K562 (cell line): Measurements from ENCODE around the gene ASMTL. TPM values are rescaled to one million over a fixed set of nuclear protein-coding genes. Genes with fewer than 3 reads are reported as not detected.

ENCODE experiments used
- ATAC-seq: fragments of 200-7000 bp; cut with Tn5 transposase; 3 replicates; pipeline ENCODE4 v1.9.1; 2020; ENCODE audit warnings: moderate library complexity
- BruUV-seq: library from RNA; stranded (reverse); fragments of 400-500 nt; replicated peaks from 2 replicates; lab custom pipeline; 2021; lab: Mats Ljungman, UMichigan
- CTCF ChIA-PET: fragments of 300-600 bp; formaldehyde crosslinking; extraction: SDS; loops from one replicate; lab custom pipeline; 2021; ENCODE audit warnings: low intra/inter-chr PET ratio; lab: Yijun Ruan, JAX
- POLR2A ChIA-PET: fragments of 300-600, 350-650 bp; sonication (Branson Sonifier 250); formaldehyde crosslinking; extraction: SDS; loops from one replicate; lab custom pipeline; 2021; ENCODE audit warnings: antibody characterized with exemption, inconsistent platforms; lab: Yijun Ruan, JAX
- DNase-seq, 4 experiments: peaks; one replicate each; pipeline versions ENCODE4 v3.0.0 to v3.0.0-alpha.2; 2011 to 2018; ENCODE audit warnings: low spot score in 3 of 4, mixed read lengths in 3 of 4; ENCODE audit errors: extremely low read depth in 1 of 4
- FAIRE-seq: peaks from 2 replicates; lab custom pipeline; 2011; peaks lifted over from hg19 to GRCh38; lab: Jason Lieb, UNC
- H2AFZ ChIP-seq: 2 replicates; pipeline ENCODE4 v1.6.0; 2011; ENCODE audit warnings: low read depth, low read length, control low read depth, inconsistent platforms
- H3K27ac ChIP-seq: fragments of 200-600 bp; 3 replicates; pipeline ENCODE4 v1.8.0; 2011; ENCODE audit warnings: low read depth, mild to moderate bottlenecking, control low read depth, inconsistent platforms, low read length, moderate library complexity, mixed read lengths; ENCODE audit errors: extremely low read depth
- H3K27me3 ChIP-seq, 2 experiments: fragments of 300-600 bp in 1 of 2; 2 replicates in 1 of 2; 3 replicates in 1 of 2; pipeline versions ENCODE4 v1.6.0 to v1.8.0; 2011; ENCODE audit warnings: inconsistent platforms in 2 of 2, low read length in 2 of 2, mild to moderate bottlenecking in 1 of 2, mixed read lengths in 1 of 2, moderate library complexity in 1 of 2; ENCODE audit not compliant: control insufficient read depth in 2 of 2, insufficient read depth in 2 of 2
- H3K36me3 ChIP-seq: fragments of 300-600 bp; 3 replicates; pipeline ENCODE4 v1.8.0; 2011; ENCODE audit warnings: mild to moderate bottlenecking, low read length, inconsistent platforms; ENCODE audit not compliant: control insufficient read depth, insufficient read depth
- H3K4me1 ChIP-seq, 2 experiments: fragments of 200-600 bp in 1 of 2; replicated peaks in 1 of 2; 2 replicates in 1 of 2; 3 replicates in 1 of 2; pipeline versions ENCODE4 v1.5.1 to v1.8.0; 2011; ENCODE audit warnings: inconsistent platforms in 2 of 2, low read length in 2 of 2, mild to moderate bottlenecking in 1 of 2, mixed read lengths in 1 of 2, moderate library complexity in 1 of 2; ENCODE audit not compliant: control insufficient read depth in 2 of 2, insufficient read depth in 2 of 2
- H3K4me2 ChIP-seq: 2 replicates; pipeline ENCODE4 v1.6.1; 2011; ENCODE audit warnings: low read length, control low read depth, inconsistent platforms, mixed read lengths; ENCODE audit not compliant: insufficient read depth
- H3K4me3 ChIP-seq: fragments of 200-600 bp; sonication (generic), shearing (Covaris generic); 2 replicates; pipeline ENCODE4 v1.5.1; 2016; ENCODE audit warnings: control low read depth, inconsistent platforms
- H3K79me2 ChIP-seq: fragments of 200-600 bp; 3 replicates; pipeline ENCODE4 v1.8.0; 2011; ENCODE audit warnings: low read length, inconsistent platforms; ENCODE audit not compliant: control insufficient read depth, insufficient read depth
- H3K9ac ChIP-seq, 2 experiments: 2 replicates each; pipeline versions ENCODE4 v1.6.0 to v1.6.1; 2011; ENCODE audit warnings: low read depth in 2 of 2, low read length in 2 of 2, control low read depth in 1 of 2, inconsistent platforms in 1 of 2, mild to moderate bottlenecking in 1 of 2, mixed read lengths in 1 of 2; ENCODE audit not compliant: insufficient read depth in 1 of 2
- H3K9me1 ChIP-seq: one replicate; pipeline ENCODE4 v1.6.0; 2011; ENCODE audit warnings: inconsistent platforms, mild to moderate bottlenecking, low read length, moderate library complexity; ENCODE audit not compliant: control insufficient read depth, insufficient read depth
- H3K9me3 ChIP-seq: replicated peaks from 2 replicates; pipeline ENCODE4 v1.5.1; 2011; ENCODE audit warnings: low read depth, low read length, inconsistent platforms; ENCODE audit not compliant: control insufficient read depth, insufficient read depth
- H4K20me1 ChIP-seq: replicated peaks from 2 replicates; pipeline ENCODE4 v1.6.1; 2011; ENCODE audit warnings: low read length, inconsistent platforms, mixed read lengths; ENCODE audit not compliant: control insufficient read depth, insufficient read depth
- EP400 ChIP-seq: fragments of 450-650 bp; IDR thresholded peaks from 2 replicates; pipeline ENCODE4 v1.6.1; 2017; ENCODE audit warnings: antibody characterized with exemption, mild to moderate bottlenecking, moderate library complexity
- FOS ChIP-seq: IDR thresholded peaks from 3 replicates; pipeline ENCODE4 v1.6.1; 2011; ENCODE audit not compliant: insufficient read length; ENCODE audit errors: extremely low read depth
- GABPA ChIP-seq: fragments of 200-800 bp; sonication (Bioruptor generic); conservative IDR thresholded peaks from 2 replicates; pipeline ENCODE4 v1.6.1; 2016; ENCODE audit warnings: low read depth, missing genetic modification characterization, missing compliant biosample characterization
- KDM2B ChIP-seq: fragments of 250-450 bp; sonication (Bioruptor Pico); IDR thresholded peaks from 2 replicates; pipeline ENCODE4 v1.8.0; 2021; ENCODE audit warnings: mild to moderate bottlenecking, moderate library complexity
- WGBS: fragments of 100-300 bp; shearing (Covaris generic); methylation state at CpG from one replicate; pipeline ENCODE4 v1.1.6; 2016; ENCODE audit warnings: low coverage, mixed read lengths; ENCODE audit not compliant: insufficient coverage; ENCODE audit errors: missing lambda C conversion rate; 5-methylcytosine and 5-hydroxymethylcytosine counted together
- in situ Hi-C: fragments of 300-500 bp; cut with MboI; formaldehyde crosslinking; loops from 4 replicates; pipeline ENCODE4 v1.15.0; 2018; ENCODE audit warnings: inconsistent platforms, mixed read lengths
- intact Hi-C: fragments of 100-400 bp; cut with micrococcal nuclease; formaldehyde crosslinking; loops from 2 replicates; pipeline ENCODE4 v1.14.2; 2022
- polyA plus RNA-seq, 8 experiments: library from polyadenylated mRNA; depleted of rRNA in 4 of 8; stranded (reverse) in 5 of 8; unstranded in 3 of 8; fragments of >200 nt; fragmentation: Nextera tagmentation in 2 of 8; fragmentation: Illumina TruSeq in 1 of 8; extraction: Ambion mirVana in 2 of 8; extraction: Trizol in 1 of 8; gene quantifications; 2 replicates each; pipeline versions ENCODE4 v1.2.1 to v1.2.3, GENCODE V29; 2011 to 2014; ENCODE audit warnings: inconsistent platforms in 1 of 8, missing spikeins in 1 of 8
- total RNA-seq, 7 experiments: library from RNA; depleted of rRNA in 6 of 7; stranded (reverse); fragments of >200 nt in 6 of 7; fragmentation: Illumina TruSeq in 2 of 7; extraction: Trizol in 2 of 7; gene quantifications; 2 replicates each; pipeline versions ENCODE4 v1.2.1 to v1.2.3, GENCODE V29; 2011 to 2021; ENCODE audit warnings: low replicate concordance in 1 of 7

The ASMTL gene
- total and polyA plus RNA-seq, 9 of the 15 experiments (the other 6 are each of a cell fraction or from before 2014, with no cell fraction given), result 0.56 to 20.6 (median 7.6) TPM

DNA sequence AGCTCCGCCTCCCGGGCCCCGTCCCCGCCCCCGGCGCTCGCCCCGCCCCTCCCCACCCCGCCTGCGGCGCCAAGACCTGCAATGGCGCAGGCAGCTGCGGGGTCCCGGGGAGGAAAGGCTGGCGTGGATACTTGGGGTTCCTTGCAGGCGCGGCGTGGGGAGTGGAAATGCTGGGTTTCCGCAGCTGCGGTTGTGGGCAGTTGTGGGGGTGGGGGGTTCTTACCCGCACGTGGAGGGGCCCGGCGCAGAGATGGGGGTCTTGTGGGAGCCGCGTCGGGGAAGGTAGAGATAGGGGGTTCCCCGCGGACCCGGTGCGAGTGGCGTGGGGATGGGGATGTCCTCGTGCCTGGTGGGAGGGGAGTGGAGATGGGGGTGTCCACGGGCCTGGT is 680 bp upstream of the ASMTL start (continued):
- TF ChIP-seq KDM2B (CRISPR knock-in tag) (no peak), GABPA (tag) (no peak)
- TF ChIP-seq, all 486 proteins: peak for 14

GRCh38 chrX:1451661-1452515 is 821 bp downstream of the ASMTL start:
- H3K9me1 ChIP-seq, result no peaks in the 10 kb centered on the region
- peak overlapping the region; percentile 83; the same call in 1 of the 3 replicates for H3K27ac ChIP-seq
- POLR2A ChIA-PET, result no interaction called here
- intact Hi-C loops (loop anchor here (5.0 kb wide), 1 partner anchor 85 kb away; the partner anchor contains the start of gene P2RY8), in situ Hi-C loops (loop anchor here (25.0 kb wide), 1 partner anchor 1160 kb away; no protein-coding TSS in a partner anchor)
- H3K4me1 ChIP-seq, result peaks cover 0 to 13% of the 10 kb centered on the region in 2 experiments; a peak in 2 of 5 replicates
- FAIRE-seq, result no peak
- peaks cover 0 to 13% of the 10 kb centered on the region in 2 experiments; a peak in 2 of 5 replicates for H3K27me3 ChIP-seq
- H4K20me1 ChIP-seq, result no peaks in the 10 kb centered on the region
- H3K36me3 ChIP-seq, result 0 out of 3 replicates have a peak, but pooled peaks cover 2% of the 10 kb centered on the region
- H3K9me3 ChIP-seq, result no peaks in the 10 kb centered on the region; the same call in 1 of the 2 replicates
- 15% methylated on average over 5 of the region's 23 CpGs for WGBS
- no peak overlapping the region for H2AFZ ChIP-seq
- H3K4me3 ChIP-seq, result peak overlapping the region; percentile 94
- no peak for DNase-seq
- peak overlapping the region; percentile 81 for H3K4me2 ChIP-seq
- H3K79me2 ChIP-seq, result peaks cover 16% of the 10 kb centered on the region
- BruUV-seq, result TSS peak; percentile 47
- TF ChIP-seq EP400 (0 out of 2 replicates have a peak, but pooled peaks have one; percentile 8), FOS (no peak)
- ATAC-seq, result no peak
- peak overlapping the region; percentile 70 to 95; a peak in 3 of 4 replicates for H3K9ac ChIP-seq
- CTCF ChIA-PET, result no interaction called here
